GM18858 (cell line): ENCODE data around the gene PRRT1B.
"Not testable (repeated sequence)": the region's sequence is repeated elsewhere in the genome, so short reads cannot be mapped to it uniquely, and the experiment has no call there.

ENCODE experiments used
- ATAC-seq: cut with Tn5 transposase; IDR thresholded peaks from one replicate; pipeline ENCODE4 v1.9.1; 2021; ENCODE audit not compliant: unreplicated experiment

PRRT1B gene

GRCh38 chr9:131549186-131549585, 3.9 kb downstream of the PRRT1B start:
- not testable (repeated sequence) for ATAC-seq

DNA sequence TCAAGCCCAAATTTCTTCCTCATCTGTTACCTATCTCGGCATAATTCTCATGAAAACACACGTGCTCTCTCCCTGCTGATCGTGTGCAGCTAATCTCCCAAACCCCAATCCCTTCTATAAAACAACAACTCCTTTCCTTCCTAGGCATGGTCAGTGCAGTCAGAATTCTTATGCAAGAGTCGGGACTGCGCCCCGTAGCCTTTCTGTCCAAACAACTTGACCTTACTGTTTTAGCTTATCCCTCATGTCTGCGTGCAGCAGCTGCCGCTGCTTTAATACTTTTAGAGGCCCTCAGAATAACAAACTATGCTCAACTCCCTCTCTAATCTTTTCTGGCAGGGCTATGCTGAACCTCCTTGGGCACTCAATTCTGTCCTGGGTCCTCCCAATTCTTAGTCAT, 5.1 kb downstream of the PRRT1B start:
- ATAC-seq = not testable (repeated sequence)

GRCh38 chr9:131552030-131552429, 6.7 kb downstream of the PRRT1B start:
- ATAC-seq = no peak

DNA sequence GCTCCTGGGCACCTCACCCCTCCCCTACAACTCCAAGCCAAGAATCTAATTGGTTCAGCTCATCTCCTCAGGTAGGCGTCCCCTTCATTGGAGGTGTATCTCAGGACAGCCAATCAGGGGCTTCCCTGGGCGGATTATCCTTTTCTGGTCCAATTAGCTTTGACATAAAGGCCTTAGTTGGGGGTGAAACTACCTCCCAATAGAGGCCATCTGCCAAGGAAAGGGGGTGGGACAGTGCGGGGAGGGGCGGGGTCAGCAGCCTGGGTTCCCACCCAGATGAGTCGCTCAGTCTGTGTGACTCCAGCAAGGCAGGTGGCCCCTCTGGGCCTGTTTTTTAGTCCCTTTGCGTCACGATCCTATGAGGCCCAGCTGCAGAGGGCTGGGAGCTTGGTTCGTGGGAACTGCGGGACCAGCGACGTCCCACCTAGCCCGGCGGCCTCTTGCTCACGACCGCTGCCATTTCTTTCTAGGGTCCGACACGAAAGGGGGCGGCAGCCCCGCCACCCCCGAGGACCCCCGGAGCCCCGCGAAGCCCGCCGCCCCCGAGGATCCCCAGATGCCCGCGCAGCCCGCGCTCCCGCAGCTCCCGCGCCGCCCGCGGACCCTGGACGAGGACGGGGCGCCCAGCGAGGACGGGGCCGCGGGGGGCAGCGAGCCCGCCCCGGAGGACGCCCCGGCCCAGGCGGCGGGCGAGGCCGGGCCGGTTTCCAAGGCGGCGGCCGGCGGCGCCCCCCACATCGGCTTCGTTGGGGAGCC, 8.9 kb downstream of the PRRT1B start:
- no peak for ATAC-seq

GRCh38 chr9:131554843-131555351, 9.6 kb downstream of the PRRT1B start:
- ATAC-seq = no peak

GRCh38 chr9:131555841-131556673, 10.7 kb downstream of the PRRT1B start:
- ATAC-seq = no peak

DNA sequence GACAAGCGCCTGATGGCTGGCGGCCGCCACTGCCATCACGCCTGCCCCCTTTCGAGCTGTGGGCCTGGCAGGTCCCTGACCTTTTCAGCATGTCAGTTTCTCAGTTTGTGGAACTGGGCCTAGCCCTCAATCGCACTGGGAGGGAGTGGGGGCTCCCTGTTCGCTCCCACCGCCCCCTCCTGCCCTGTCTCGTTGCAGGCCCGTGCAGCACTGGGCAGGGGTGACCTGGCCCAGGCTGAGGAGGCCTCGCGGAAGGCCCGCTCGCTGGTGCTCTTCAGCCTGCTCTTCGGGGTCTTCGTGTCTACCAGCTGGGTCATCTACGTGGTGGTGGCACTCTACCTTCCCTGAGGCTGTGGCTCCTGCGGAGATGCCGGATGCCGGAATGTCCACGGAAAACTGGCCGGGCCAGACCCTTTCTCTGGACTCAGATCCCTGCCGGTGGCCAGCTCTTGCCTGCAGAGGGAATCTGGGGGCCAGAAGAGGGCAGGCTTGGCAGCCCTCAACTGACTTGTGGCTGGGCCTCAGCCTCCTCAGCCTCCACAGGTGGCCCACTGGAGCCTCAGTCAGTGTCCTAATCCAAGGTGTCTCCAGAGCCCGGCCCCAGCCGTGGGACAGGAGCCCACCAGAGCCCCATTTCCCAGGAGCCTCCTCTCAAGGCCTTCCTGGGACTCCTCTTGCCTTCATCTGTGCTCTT, 12.7 kb downstream of the PRRT1B start:
- no peak for ATAC-seq

- no peak for ATAC-seq
These were observed 14.2 kb downstream of the PRRT1B start for GRCh38 chr9:131559421-131560000.

DNA sequence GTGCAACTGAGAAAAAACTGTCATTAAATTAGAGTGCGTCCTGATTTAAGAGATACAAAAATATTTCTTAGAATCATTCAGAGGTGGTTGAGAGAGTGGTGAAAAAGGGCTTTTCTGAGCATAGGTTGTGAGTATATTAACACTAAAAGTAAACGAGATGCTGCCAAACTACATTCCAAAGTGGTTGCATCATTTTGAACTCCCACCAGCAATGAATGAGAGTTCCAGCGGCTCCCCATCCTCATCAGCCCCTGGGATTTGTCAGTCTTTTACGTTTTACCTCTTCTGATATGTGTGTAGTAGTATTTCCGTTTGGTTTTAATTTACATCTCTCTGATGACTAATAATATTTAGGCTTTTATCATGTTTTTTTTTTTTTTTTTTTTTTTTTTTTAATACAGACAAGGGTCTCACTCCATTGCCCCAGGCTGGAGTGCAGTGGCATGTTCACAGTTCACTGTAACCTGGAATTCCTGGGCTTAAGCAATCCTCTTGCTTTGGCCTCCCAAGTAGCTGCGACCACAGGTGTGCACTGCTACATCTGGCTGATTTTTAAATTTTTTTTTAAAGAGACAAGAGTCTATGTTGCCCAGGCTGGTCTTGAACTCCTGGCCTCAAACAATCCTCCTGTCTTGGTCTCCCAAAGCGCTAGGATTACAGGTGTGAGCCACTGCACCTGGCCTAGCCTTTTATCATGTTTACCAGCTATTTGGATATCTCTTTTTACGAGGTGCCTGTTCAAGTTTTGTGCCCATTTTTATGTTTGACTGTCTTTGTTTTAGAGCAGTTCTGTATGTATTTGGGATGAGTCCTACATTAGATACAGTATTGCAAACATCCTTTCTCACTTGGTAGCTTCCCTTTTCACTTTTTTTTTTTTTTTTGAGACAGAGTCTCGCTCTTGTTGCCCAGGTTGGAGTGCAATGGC, 17.0 kb downstream of the PRRT1B start:
- no peak for ATAC-seq

DNA sequence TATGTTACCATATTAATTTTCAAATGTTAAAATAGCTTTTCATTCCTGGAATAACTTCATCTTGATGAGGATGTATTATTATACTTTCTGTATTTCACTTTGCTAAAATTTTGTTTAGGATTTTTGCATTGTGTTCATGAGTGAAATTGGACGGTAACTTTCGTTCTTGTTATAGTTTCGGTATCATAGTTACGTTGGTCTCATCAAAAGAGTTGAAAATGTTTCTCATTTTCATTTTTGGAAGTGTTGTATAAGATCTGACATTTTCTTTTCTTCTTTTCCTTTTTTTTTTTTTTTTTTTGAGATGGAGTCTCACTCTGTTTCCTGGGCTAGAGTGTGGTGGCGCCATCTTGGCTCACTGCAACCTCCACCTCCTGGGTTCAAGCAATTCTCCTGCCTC, 20.0 kb downstream of the PRRT1B start:
- ATAC-seq = no peak

- no peak for ATAC-seq
These were observed 20.8 kb downstream of the PRRT1B start for GRCh38 chr9:131566158-131566557.

DNA sequence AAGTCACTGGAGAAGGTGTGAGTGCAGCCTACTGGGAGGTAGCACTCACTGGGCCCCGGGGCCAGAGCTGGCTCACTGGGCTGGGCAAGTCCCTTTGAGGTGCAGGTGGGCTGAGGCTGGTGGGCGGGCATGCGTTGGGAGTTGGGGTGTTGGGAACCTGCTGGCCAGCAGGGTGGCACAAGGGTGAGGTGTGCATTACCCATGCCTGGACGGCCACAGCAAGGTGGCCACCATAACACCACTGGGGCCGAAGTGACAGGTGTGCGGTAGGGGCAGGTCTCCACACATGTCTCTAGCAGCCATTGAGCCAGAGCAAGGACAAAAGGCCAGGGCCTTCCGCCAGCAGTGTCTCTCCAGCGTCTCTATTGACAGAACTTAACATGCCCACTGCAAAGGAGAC, 22.6 kb downstream of the PRRT1B start:
- ATAC-seq = no peak

- no peak for ATAC-seq
These were observed 29.7 kb downstream of the PRRT1B start for GRCh38 chr9:131574730-131575640.

GRCh38 chr9:131575946-131576853, 30.9 kb downstream of the PRRT1B start:
- no peak for ATAC-seq

GRCh38 chr9:131577005-131578000, 32.0 kb downstream of the PRRT1B start:
- no peak for ATAC-seq

GRCh38 chr9:131578021-131578420, 32.7 kb downstream of the PRRT1B start:
- ATAC-seq = no peak
